HepG2 (cell line): Measurements from ENCODE around the gene KRT24. TPM values are rescaled to one million over a fixed set of nuclear protein-coding genes. Genes with fewer than 3 reads are reported as not detected.

ENCODE experiments used
- ATAC-seq: fragments of 200-7000 bp; cut with Tn5 transposase; 3 replicates; pipeline ENCODE4 v1.9.1; 2020; ENCODE audit warnings: mild to moderate bottlenecking, moderate library complexity
- BruUV-seq: library from RNA; stranded (reverse); fragments of 400-500 nt; replicated peaks from 2 replicates; lab custom pipeline; 2021; lab: Mats Ljungman, UMichigan
- CTCF ChIA-PET: fragments of 300-600 bp; formaldehyde crosslinking; extraction: SDS; loops from one replicate; lab custom pipeline; 2021; ENCODE audit warnings: low total read pairs, inconsistent platforms, low intra/inter-chr PET ratio; lab: Yijun Ruan, JAX
- POLR2A ChIA-PET: fragments of 350-600 bp; sonication (Branson Sonifier 250); formaldehyde crosslinking; loops from one replicate; lab custom pipeline; 2020; ENCODE audit warnings: antibody characterized with exemption, inconsistent platforms; lab: Yijun Ruan, JAX
- DNase-seq: peaks from one replicate; pipeline ENCODE4 v3.0.0-alpha.2; 2015; ENCODE audit warnings: low spot score
- FAIRE-seq: peaks from 3 replicates; lab custom pipeline; 2011; peaks lifted over from hg19 to GRCh38; lab: Jason Lieb, UNC
- H2AFZ ChIP-seq: one replicate; pipeline ENCODE4 v1.6.1; 2011; ENCODE audit warnings: low read length, inconsistent platforms
- H3K27ac ChIP-seq: fragments of 300-600 bp; 3 replicates; pipeline ENCODE4 v1.8.0; 2011; ENCODE audit warnings: mixed run types, mild to moderate bottlenecking, mixed read lengths, low read length, inconsistent platforms; ENCODE audit not compliant: insufficient read depth; ENCODE audit errors: extremely low read length
- H3K27me3 ChIP-seq, 2 experiments: fragments of 200-600 bp in 1 of 2; 2 replicates in 1 of 2; 3 replicates in 1 of 2; pipeline versions ENCODE4 v1.6.0 to v1.8.0; 2011; ENCODE audit warnings: low read length in 2 of 2, mild to moderate bottlenecking in 2 of 2, moderate library complexity in 2 of 2, inconsistent platforms in 1 of 2; ENCODE audit not compliant: insufficient read depth in 2 of 2, control insufficient read depth in 1 of 2
- H3K36me3 ChIP-seq, 2 experiments: fragments of 200-600 bp in 1 of 2; replicated peaks in 1 of 2; 2 replicates in 1 of 2; 3 replicates in 1 of 2; pipeline versions ENCODE4 v1.5.1 to v1.8.0; 2011; ENCODE audit warnings: low read length in 2 of 2, inconsistent platforms in 1 of 2; ENCODE audit not compliant: insufficient read depth in 2 of 2, control insufficient read depth in 1 of 2
- H3K4me1 ChIP-seq: 2 replicates; pipeline ENCODE4 v1.5.1; 2012; ENCODE audit warnings: low read length, inconsistent platforms; ENCODE audit not compliant: insufficient read depth
- H3K4me2 ChIP-seq: 2 replicates; pipeline ENCODE4 v1.6.0; 2011; ENCODE audit warnings: low read depth, low read length, inconsistent platforms
- H3K4me3 ChIP-seq, 3 experiments: fragments of 200-600 bp in 1 of 3; sonication (generic), shearing (Covaris generic) in 1 of 3; replicated peaks in 1 of 3; 2 replicates each; pipeline ENCODE4 v1.5.1; 2011 to 2016; ENCODE audit warnings: low read length in 3 of 3, inconsistent platforms in 2 of 3, low read depth in 2 of 3, mild to moderate bottlenecking in 2 of 3, control low read depth in 1 of 3, mixed read lengths in 1 of 3; ENCODE audit not compliant: insufficient read depth in 1 of 3
- H3K79me2 ChIP-seq: one replicate; pipeline ENCODE4 v1.6.1; 2011; ENCODE audit warnings: low read length, inconsistent platforms; ENCODE audit not compliant: insufficient read depth
- H3K9ac ChIP-seq: 2 replicates; pipeline ENCODE4 v1.6.0; 2011; ENCODE audit warnings: mild to moderate bottlenecking, low read depth, low read length, inconsistent platforms; ENCODE audit not compliant: insufficient read depth
- H3K9me3 ChIP-seq: 2 replicates; pipeline ENCODE4 v1.5.1; 2012; ENCODE audit warnings: mild to moderate bottlenecking, low read length
- H4K20me1 ChIP-seq: 2 replicates; pipeline ENCODE4 v1.6.0; 2011; ENCODE audit warnings: inconsistent platforms, mild to moderate bottlenecking, low read length, moderate library complexity; ENCODE audit not compliant: insufficient read depth
- ETS1 ChIP-seq: sonication (generic); formaldehyde crosslinking; IDR thresholded peaks from 2 replicates; pipeline ENCODE4 v1.4.0; 2020; ENCODE audit warnings: missing genetic modification reagents
- GPN1 ChIP-seq: sonication (generic); formaldehyde crosslinking; IDR thresholded peaks from 2 replicates; pipeline ENCODE4 v1.5.1; 2020; ENCODE audit warnings: missing genetic modification reagents, borderline replicate concordance
- HINFP ChIP-seq: sonication (generic); formaldehyde crosslinking; IDR thresholded peaks from 2 replicates; pipeline ENCODE4 v1.4.0; 2020; ENCODE audit warnings: low read depth, mild to moderate bottlenecking, missing genetic modification reagents
- IRF1 ChIP-seq: sonication (generic); formaldehyde crosslinking; IDR thresholded peaks from 2 replicates; pipeline ENCODE4 v1.4.0; 2020; ENCODE audit warnings: low read depth, mild to moderate bottlenecking, missing genetic modification reagents
- NFATC3 ChIP-seq: sonication (generic); formaldehyde crosslinking; IDR thresholded peaks from 2 replicates; pipeline ENCODE4 v1.5.1; 2020; ENCODE audit warnings: mild to moderate bottlenecking, missing genetic modification reagents
- PLSCR1 ChIP-seq: sonication (generic); formaldehyde crosslinking; IDR thresholded peaks from 2 replicates; pipeline ENCODE4 v1.5.0; 2020; ENCODE audit warnings: missing genetic modification reagents, mild to moderate bottlenecking, borderline replicate concordance
- PRMT3 ChIP-seq: sonication (generic); formaldehyde crosslinking; IDR thresholded peaks from 2 replicates; pipeline ENCODE4 v1.8.1; 2022; ENCODE audit warnings: low read depth, mild to moderate bottlenecking, moderate library complexity, missing genetic modification reagents, borderline replicate concordance
- SOX5 ChIP-seq: IDR thresholded peaks from 2 replicates; pipeline ENCODE4 v1.6.1; 2016; ENCODE audit warnings: borderline replicate concordance
- ZFP90 ChIP-seq: sonication (generic); formaldehyde crosslinking; IDR thresholded peaks from 2 replicates; pipeline ENCODE4 v1.8.0; 2022; ENCODE audit warnings: missing genetic modification reagents, mild to moderate bottlenecking, inconsistent platforms, borderline replicate concordance
- ZNF292 ChIP-seq: sonication (generic); formaldehyde crosslinking; IDR thresholded peaks from 2 replicates; pipeline ENCODE4 v1.8.1; 2022; ENCODE audit warnings: mild to moderate bottlenecking, low read depth, missing genetic modification reagents, borderline replicate concordance
- ZNF30 ChIP-seq: sonication (generic); formaldehyde crosslinking; IDR thresholded peaks from 2 replicates; pipeline ENCODE4 v1.5.0; 2020; ENCODE audit warnings: mild to moderate bottlenecking, missing genetic modification reagents
- ZNF34 ChIP-seq: sonication (generic); formaldehyde crosslinking; IDR thresholded peaks from 2 replicates; pipeline ENCODE4 v1.4.0; 2020; ENCODE audit warnings: mild to moderate bottlenecking, missing genetic modification reagents, borderline replicate concordance
- ZNF431 ChIP-seq: sonication (generic); formaldehyde crosslinking; IDR thresholded peaks from 2 replicates; pipeline ENCODE4 v1.9.0; 2022; ENCODE audit warnings: missing genetic modification reagents, low read depth, mild to moderate bottlenecking, borderline replicate concordance
- ZNF547 ChIP-seq: sonication (generic); formaldehyde crosslinking; IDR thresholded peaks from 2 replicates; pipeline ENCODE4 v1.5.1; 2020; ENCODE audit warnings: mild to moderate bottlenecking, missing genetic modification reagents
- ZNF556 ChIP-seq: sonication (generic); formaldehyde crosslinking; IDR thresholded peaks from 2 replicates; pipeline ENCODE4 v1.4.0; 2020; ENCODE audit warnings: mild to moderate bottlenecking, missing genetic modification reagents, borderline replicate concordance
- ZNF737 ChIP-seq: sonication (generic); formaldehyde crosslinking; IDR thresholded peaks from 2 replicates; pipeline ENCODE4 v1.5.0; 2020; ENCODE audit warnings: missing genetic modification reagents, mild to moderate bottlenecking, borderline replicate concordance
- ZNF746 ChIP-seq: sonication (generic); formaldehyde crosslinking; IDR thresholded peaks from 2 replicates; pipeline ENCODE4 v1.8.0; 2022; ENCODE audit warnings: mild to moderate bottlenecking, missing genetic modification reagents
- ZNF766 ChIP-seq: sonication (generic); formaldehyde crosslinking; IDR thresholded peaks from 2 replicates; pipeline ENCODE4 v1.5.0; 2020; ENCODE audit warnings: missing genetic modification reagents, borderline replicate concordance
- ZSCAN31 ChIP-seq: sonication (generic); formaldehyde crosslinking; IDR thresholded peaks from 2 replicates; pipeline ENCODE4 v1.5.0; 2020; ENCODE audit warnings: low read depth, mild to moderate bottlenecking, missing genetic modification reagents
- WGBS: methylation state at CpG from one replicate; pipeline ENCODE4 v1.1.6; 2017; ENCODE audit warnings: low lambda C conversion rate; 5-methylcytosine and 5-hydroxymethylcytosine counted together
- in situ Hi-C: cut with HindIII; loops from 2 replicates; pipeline ENCODE4 v1.10.0; 2017; ENCODE audit warnings: low pct_unique_long_range_greater_than_20kb; ENCODE audit not compliant: extremely low pct_ligation_motif_present
- intact Hi-C: fragments of 100-400 bp; cut with micrococcal nuclease; formaldehyde crosslinking; loops from one replicate; pipeline ENCODE4 v1.10.0; 2022; ENCODE audit not compliant: unreplicated experiment
- polyA plus RNA-seq, 8 experiments: library from polyadenylated mRNA; depleted of rRNA in 3 of 8; stranded (reverse) in 7 of 8; unstranded in 1 of 8; fragments of >200 nt; fragmentation: Illumina TruSeq in 4 of 8; extraction: Trizol in 4 of 8; gene quantifications; 2 replicates each; pipeline versions ENCODE4 v1.2.1 to v1.2.3, GENCODE V29; 2011 to 2016; ENCODE audit warnings: low read depth in 4 of 8, missing spikeins in 1 of 8, mixed read lengths in 1 of 8; ENCODE audit not compliant: insufficient read depth in 1 of 8
- total RNA-seq, 5 experiments: library from RNA; depleted of rRNA; stranded (reverse); fragments of >200 nt; fragmentation: Illumina TruSeq; extraction: Trizol; gene quantifications; 2 replicates each; pipeline ENCODE4 v1.2.3, GENCODE V29; 2016; ENCODE audit warnings: low read depth in 1 of 5

Gene KRT24
- total and polyA plus RNA-seq, 2 of the 13 experiments (the other 11 are each of a cell fraction or from before 2014, with no cell fraction given), result not detected

- no peaks in the 10 kb centered on the region for H4K20me1 ChIP-seq
- peaks cover 41% of the 10 kb centered on the region for H3K4me1 ChIP-seq
- H3K36me3 ChIP-seq, result peaks cover 0 to 13% of the 10 kb centered on the region in 2 experiments; a peak in 3 of 5 replicates
- H3K9me3 ChIP-seq, result no peaks in the 10 kb centered on the region
- peak overlapping the region; percentile 97 for H3K4me3 ChIP-seq
- BruUV-seq, result TSS peak; percentile 90
- H3K79me2 ChIP-seq, result peaks cover 42% of the 10 kb centered on the region
- peaks cover 0 to 4% of the 10 kb centered on the region in 2 experiments; a peak in 1 of 5 replicates for H3K27me3 ChIP-seq
- H2AFZ ChIP-seq, result peak overlapping the region; percentile 94
- peak; percentile 56 for DNase-seq
- H3K9ac ChIP-seq, result peak overlapping the region; percentile 99
- 4% methylated on average over 18 of the region's 28 CpGs for WGBS
- intact Hi-C loops (no loop called here), in situ Hi-C loops (no loop called here)
- ATAC-seq, result peak; percentile 65
- peak overlapping the region; percentile 96 for H3K27ac ChIP-seq
- peak; percentile 46 for FAIRE-seq
- peak overlapping the region; percentile 84 for H3K4me2 ChIP-seq
- CTCF ChIA-PET, result no interaction called here
- POLR2A ChIA-PET, result interaction anchor here (0.9 to 2.8 kb wide), 8 partner anchors 8 to 1040 kb away, joined by 3 to 16 read pairs (median 4); partner anchors contain the start of genes EIF1 and KRT222
- 0 out of 2 replicates have a peak, but pooled peaks have one; percentile 23 for TF ChIP-seq ZNF766 (CRISPR knock-in tag)
- 0 out of 2 replicates have a peak, but pooled peaks have one; percentile 26 for TF ChIP-seq ZNF746 (CRISPR knock-in tag)
- no peak for TF ChIP-seq PLSCR1
- TF ChIP-seq ZNF556 (CRISPR knock-in tag), result peak; percentile 24; the same call in 1 of the 2 replicates
- TF ChIP-seq ZNF431, result 0 out of 2 replicates have a peak, but pooled peaks have one; percentile 8
- TF ChIP-seq PRMT3 (CRISPR knock-in tag), result no peak
- peak; percentile 11; the same call in 1 of the 2 replicates for TF ChIP-seq NFATC3 (CRISPR knock-in tag)
- no peak for TF ChIP-seq GPN1 (CRISPR knock-in tag)
- TF ChIP-seq ZNF737 (CRISPR knock-in tag), result peak; percentile 50; the same call in 1 of the 2 replicates
- TF ChIP-seq ZSCAN31 (CRISPR knock-in tag), result peak; percentile 3; the same call in 1 of the 2 replicates
- no peak for TF ChIP-seq ZNF547 (CRISPR knock-in tag)
- 0 out of 2 replicates have a peak, but pooled peaks have one; percentile 10 for TF ChIP-seq HINFP (CRISPR knock-in tag)
- peak; percentile 41; the same call in 1 of the 2 replicates for TF ChIP-seq ZNF34 (CRISPR knock-in tag)
- peak; percentile 28; the same call in 1 of the 2 replicates for TF ChIP-seq ZNF30 (CRISPR knock-in tag)
- TF ChIP-seq IRF1 (CRISPR knock-in tag), result 0 out of 2 replicates have a peak, but pooled peaks have one; percentile 82
- TF ChIP-seq ZNF292 (CRISPR knock-in tag), result peak; percentile 41; the same call in 1 of the 2 replicates
- TF ChIP-seq SOX5, result peak; percentile 41; the same call in 1 of the 2 replicates
- TF ChIP-seq ZFP90 (CRISPR knock-in tag), result peak; percentile 70; the same call in 1 of the 2 replicates
- TF ChIP-seq ETS1, result 0 out of 2 replicates have a peak, but pooled peaks have one; percentile 51
These were observed 55.1 kb downstream of the KRT24 start for GRCh38 chr17:40648384-40648968.
